Keratinocyte (primary cell): ENCODE measurements around the gene SLC23A1. TPM values are rescaled to one million over a fixed set of nuclear protein-coding genes. Genes with fewer than 3 reads are reported as not detected.

ENCODE experiments used
- DNase-seq: peaks from one replicate; pipeline ENCODE4 v3.0.0-alpha.2; 2011; ENCODE audit warnings: low read depth, missing footprints, low spot score
- FAIRE-seq: peaks from 2 replicates; lab custom pipeline; 2011; peaks lifted over from hg19 to GRCh38; lab: Jason Lieb, UNC
- H2AFZ ChIP-seq: 2 replicates; pipeline ENCODE4 v1.6.0; 2012; ENCODE audit warnings: low read length, control low read depth, inconsistent platforms; ENCODE audit not compliant: control insufficient read depth
- H3K27ac ChIP-seq: 2 replicates; pipeline ENCODE4 v1.5.1; 2011; ENCODE audit warnings: low read length; ENCODE audit not compliant: control insufficient read depth, insufficient read depth
- H3K27me3 ChIP-seq: 3 replicates; pipeline ENCODE4 v1.6.0; 2011; ENCODE audit warnings: low read length; ENCODE audit not compliant: control insufficient read depth, insufficient read depth; ENCODE audit errors: extremely low read depth
- H3K36me3 ChIP-seq, 2 experiments: 2 replicates in 1 of 2; 3 replicates in 1 of 2; pipeline ENCODE4 v1.5.1; 2011; ENCODE audit warnings: low read length in 2 of 2, mild to moderate bottlenecking in 1 of 2; ENCODE audit not compliant: control insufficient read depth in 2 of 2, insufficient read depth in 2 of 2; ENCODE audit errors: extremely low read depth in 1 of 2
- H3K4me1 ChIP-seq: 3 replicates; pipeline ENCODE4 v1.5.1; 2011; ENCODE audit warnings: low read length; ENCODE audit not compliant: control insufficient read depth, insufficient read depth; ENCODE audit errors: extremely low read depth
- H3K4me2 ChIP-seq: 3 replicates; pipeline ENCODE4 v1.6.0; 2011; ENCODE audit warnings: low read depth, low read length; ENCODE audit not compliant: control insufficient read depth, insufficient read depth; ENCODE audit errors: extremely low read depth
- H3K4me3 ChIP-seq, 3 experiments: fragments of 200-600 bp in 1 of 3; sonication (generic) in 1 of 3; 2 replicates in 2 of 3; 3 replicates in 1 of 3; pipeline ENCODE4 v1.5.1; 2011 to 2016; ENCODE audit warnings: low read length in 3 of 3, mild to moderate bottlenecking in 3 of 3, control low read depth in 2 of 3, inconsistent platforms in 1 of 3, low read depth in 1 of 3, mixed read lengths in 1 of 3, mixed run types in 1 of 3, moderate library complexity in 1 of 3; ENCODE audit not compliant: control insufficient read depth in 2 of 3, insufficient read depth in 2 of 3; ENCODE audit errors: extremely low read depth in 1 of 3
- H3K79me2 ChIP-seq: 2 replicates; pipeline ENCODE4 v1.6.0; 2012; ENCODE audit warnings: low read length; ENCODE audit not compliant: control insufficient read depth, insufficient read depth
- H3K9ac ChIP-seq: 3 replicates; pipeline ENCODE4 v1.6.0; 2011; ENCODE audit warnings: low read length; ENCODE audit not compliant: control insufficient read depth, insufficient read depth; ENCODE audit errors: extremely low read depth
- H3K9me1 ChIP-seq: 3 replicates; pipeline ENCODE4 v1.6.0; 2011; ENCODE audit warnings: low read length; ENCODE audit not compliant: control insufficient read depth, insufficient read depth; ENCODE audit errors: extremely low read depth
- H3K9me3 ChIP-seq: 2 replicates; pipeline ENCODE4 v1.5.1; 2012; ENCODE audit warnings: low read depth, low read length; ENCODE audit not compliant: control insufficient read depth
- H4K20me1 ChIP-seq: 3 replicates; pipeline ENCODE4 v1.6.0; 2011; ENCODE audit warnings: low read length; ENCODE audit not compliant: control insufficient read depth, insufficient read depth; ENCODE audit errors: extremely low read depth
- CTCF ChIP-seq, 3 experiments: IDR thresholded peaks in 1 of 3; conservative IDR thresholded peaks in 1 of 3; optimal IDR thresholded peaks in 1 of 3; 2 replicates in 2 of 3; 3 replicates in 1 of 3; pipeline versions ENCODE3 to v1.5.1; 2011; ENCODE audit warnings: low read length in 3 of 3, mild to moderate bottlenecking in 3 of 3, moderate library complexity in 2 of 3, control low read depth in 1 of 3, inconsistent platforms in 1 of 3; ENCODE audit not compliant: insufficient read depth in 2 of 3; ENCODE audit errors: extremely low read depth in 1 of 3
- EZH2 ChIP-seq: IDR thresholded peaks from one replicate; pipeline ENCODE4 v1.6.1; 2012; ENCODE audit warnings: inconsistent platforms, mild to moderate bottlenecking, low read length, moderate library complexity
- dilution Hi-C: fragments of 300-500 bp; cut with MboI; formaldehyde crosslinking; loops from one replicate; pipeline ENCODE4 v1.7.0; 2020; ENCODE audit warnings: low sequenced_read_pairs; ENCODE audit not compliant: extremely low pct_ligation_motif_present
- polyA plus RNA-seq, 5 experiments: library from polyadenylated mRNA; depleted of rRNA in 3 of 5; stranded (reverse) in 3 of 5; stranded (forward) in 1 of 5; unstranded in 1 of 5; fragments of >200 nt; gene quantifications; 1 replicate in 1 of 5; 2 replicates in 3 of 5; 3 replicates in 1 of 5; pipeline versions ENCODE4 v1.2.1 to v1.2.3, GENCODE V29; 2011 to 2012; ENCODE audit warnings: missing spikeins in 2 of 5, low read depth in 1 of 5, low replicate concordance in 1 of 5

SLC23A1 gene
- polyA plus RNA-seq, 1 donor (not counting 4 experiments of a cell fraction or from before 2014, with no cell fraction given): not detected

GRCh38 chr5:139342423-139342723, 40.7 kb downstream of the SLC23A1 start:
- H3K79me2 ChIP-seq: peaks cover 56% of the 10 kb centered on the region
- H3K36me3 ChIP-seq: peaks cover 1 to 3% of the 10 kb centered on the region in 2 experiments
- H2AFZ ChIP-seq: no peak overlapping the region
- H3K27ac ChIP-seq: peak overlapping the region; percentile 92
- no peaks in the 10 kb centered on the region for H3K27me3 ChIP-seq
- peak overlapping the region; percentile 73 to 95 (median 86) for H3K4me3 ChIP-seq
- peaks cover 9% of the 10 kb centered on the region for H4K20me1 ChIP-seq
- FAIRE-seq (no peak), DNase-seq (no peak)
- dilution Hi-C loops: no loop called here
- peak overlapping the region; percentile 89 for H3K9ac ChIP-seq
- peaks cover 13% of the 10 kb centered on the region for H3K4me1 ChIP-seq
- no peaks in the 10 kb centered on the region for H3K9me3 ChIP-seq
- no peak for TF ChIP-seq EZH2
- TF ChIP-seq CTCF (optimal IDR thresholded peaks at IDR 0.05 in 1 of 3, IDR thresholded peaks at IDR 0.05 in 1 of 3, conservative IDR thresholded peaks at IDR 0.05 in 1 of 3; ENCODE audit: extremely low read depth in 1 of 3, insufficient read depth in 2 of 3, low read length in 3 of 3): no peak
- H3K9me1 ChIP-seq: no peaks in the 10 kb centered on the region
- peak overlapping the region; percentile 96 for H3K4me2 ChIP-seq

GRCh38 chr5:139341689-139342422, 41.2 kb downstream of the SLC23A1 start, which contains the start of gene PAIP2:
Gene PAIP2 (plus strand): TSS chr5:139341854. CDS start chr5:139363785, 21,931 bp downstream.
- DNase-seq (peak; percentile 86), FAIRE-seq (no peak)
- Histone ChIP-seq H3K9me1 (no peaks in the 10 kb centered on the region), H3K36me3 (peaks cover 1 to 3% of the 10 kb centered on the region in 2 experiments), H3K9me3 (no peaks in the 10 kb centered on the region), H3K27me3 (no peaks in the 10 kb centered on the region), H3K79me2 (peaks cover 51% of the 10 kb centered on the region), H3K9ac (peak within 1 kb of the TSS; percentile 89), H3K4me3 (peak within 1 kb of the TSS; percentile 73 to 95 (median 86)), H3K27ac (peak within 1 kb of the TSS; percentile 92), H3K4me1 (peaks cover 13% of the 10 kb centered on the region), H3K4me2 (peak within 1 kb of the TSS; percentile 96), H2AFZ (peak within 1 kb of the TSS; percentile 82), H4K20me1 (peaks cover 9% of the 10 kb centered on the region)
- dilution Hi-C loops: no loop called here
- TF ChIP-seq CTCF (optimal IDR thresholded peaks at IDR 0.05 in 1 of 3, IDR thresholded peaks at IDR 0.05 in 1 of 3, conservative IDR thresholded peaks at IDR 0.05 in 1 of 3; ENCODE audit: extremely low read depth in 1 of 3, insufficient read depth in 2 of 3, low read length in 3 of 3) (peak; percentile 67 to 83 (median 74)), EZH2 (no peak)
